Measurements from ENCODE around the gene SERPINB13. TPM values are rescaled to one million over a fixed set of nuclear protein-coding genes. Genes with fewer than 3 reads are reported as not detected.

The SERPINB13 gene
- polyA plus RNA-seq, 2 of the 4 experiments (the other 2 are of a cell fraction) = not detected

- H3K27ac ChIP-seq = no peak within 1 kb of the TSS
- ATAC-seq = no peak
- H3K9me3 ChIP-seq = no peaks in the 10 kb centered on the region
- no peaks in the 10 kb centered on the region for H3K4me1 ChIP-seq
- WGBS (ENCODE audit: missing lambda C conversion rate) = 40% methylated on average over 1 of the region's 1 CpG
- TF ChIP-seq MAFK (IDR thresholded peaks at IDR 0.05; ENCODE audit: partially characterized antibody) = no peak
- TF ChIP-seq CBX8 (IDR thresholded peaks at IDR 0.05) = no peak
- no peak for TF ChIP-seq ZC3H11A (IDR thresholded peaks at IDR 0.05)
- CTCF ChIA-PET = interaction anchor here (1.6 kb wide), 1 partner anchor 36 kb away, joined by 5 read pairs; no protein-coding TSS in a partner anchor
- POLR2A ChIA-PET = no interaction called here
- no peak within 1 kb of the TSS for H3K4me2 ChIP-seq
- no peak for FAIRE-seq
- DNase-seq (ENCODE audit: low read depth in 1 of 2, low spot score in 1 of 2) = no peak
- no peak within 1 kb of the TSS for H3K4me3 ChIP-seq
Observed at GRCh38 chr18:63542069-63542468, 45.1 kb upstream of the SERPINB13 start, which contains the start of gene SERPINB12. Gene SERPINB12 (plus strand): TSS chr18:63542369. CDS start chr18:63556160, 13,791 bp downstream.

- TF ChIP-seq BHLHE40 (IDR thresholded peaks at IDR 0.05; ENCODE audit: low read depth, low read length) (no peak), PBX3 (IDR thresholded peaks at IDR 0.05) (no peak), NFE2L2 (conservative IDR thresholded peaks at IDR 0.05; ENCODE audit: low read length) (no peak), USF2 (IDR thresholded peaks at IDR 0.05) (no peak), NPAS2 (CRISPR knock-in tag; IDR thresholded peaks at IDR 0.05; ENCODE audit: borderline replicate concordance) (no peak), EP300 (IDR thresholded peaks at IDR 0.05) (no peak), RAD21 (conservative IDR thresholded peaks at IDR 0.05 in 1 of 2, IDR thresholded peaks at IDR 0.05 in 1 of 2) (no peak), KDM5A (IDR thresholded peaks at IDR 0.05) (no peak), MAX (IDR thresholded peaks at IDR 0.05) (no peak), EHF (CRISPR knock-in tag; IDR thresholded peaks at IDR 0.05) (no peak), HDAC2 (IDR thresholded peaks at IDR 0.05) (no peak), MAFK (IDR thresholded peaks at IDR 0.05; ENCODE audit: partially characterized antibody) (no peak), POLR2AphosphoS2 (conservative IDR thresholded peaks at IDR 0.05; ENCODE audit: low read length) (no peak), RCOR1 (IDR thresholded peaks at IDR 0.05; ENCODE audit: low read depth, low read length) (no peak), CBX8 (IDR thresholded peaks at IDR 0.05) (no peak), GATA3 (IDR thresholded peaks at IDR 0.05; ENCODE audit: borderline replicate concordance) (no peak), FOXS1 (CRISPR knock-in tag; IDR thresholded peaks at IDR 0.05) (no peak), MAZ (IDR thresholded peaks at IDR 0.05; ENCODE audit: borderline replicate concordance, low read depth, low read length) (no peak), MYC (IDR thresholded peaks at IDR 0.05; ENCODE audit: borderline replicate concordance, low read length) (no peak), HEYL (CRISPR knock-in tag; IDR thresholded peaks at IDR 0.05) (no peak)
- DNase-seq (ENCODE audit: low read depth in 1 of 2, low spot score in 1 of 2) (no peak), ATAC-seq (no peak), FAIRE-seq (no peak)
- no peak overlapping the region for H3K4me2 ChIP-seq
- no peaks in the 10 kb centered on the region for H3K9me3 ChIP-seq
- H3K4me3 ChIP-seq = no peak overlapping the region
- no peaks in the 10 kb centered on the region for H3K4me1 ChIP-seq
- no peak overlapping the region for H3K27ac ChIP-seq
- ChIA-PET POLR2A (no interaction called here), CTCF (no interaction called here)
- 45% methylated on average over 2 of the region's 2 CpGs for WGBS (ENCODE audit: missing lambda C conversion rate)
Observed at GRCh38 chr18:63544017-63544416, 43.1 kb upstream of the SERPINB13 start.

- no peaks in the 10 kb centered on the region for H3K9me3 ChIP-seq
- ChIA-PET CTCF (no interaction called here), POLR2A (no interaction called here)
- no peak for ATAC-seq
- H3K27ac ChIP-seq = no peak overlapping the region
- TF ChIP-seq RAD21 (conservative IDR thresholded peaks at IDR 0.05 in 1 of 2, IDR thresholded peaks at IDR 0.05 in 1 of 2) (no peak), NFE2L2 (conservative IDR thresholded peaks at IDR 0.05; ENCODE audit: low read length) (no peak), BCL3 (IDR thresholded peaks at IDR 0.05) (no peak), ZC3H11A (IDR thresholded peaks at IDR 0.05) (no peak), JUN (IDR thresholded peaks at IDR 0.05) (no peak), CBX8 (IDR thresholded peaks at IDR 0.05) (no peak)
- H3K4me1 ChIP-seq = no peaks in the 10 kb centered on the region
- FAIRE-seq = no peak
- no peak for DNase-seq (ENCODE audit: low read depth in 1 of 2, low spot score in 1 of 2)
- WGBS (ENCODE audit: missing lambda C conversion rate) = 72% methylated on average over 3 of the region's 3 CpGs
- no peak overlapping the region for H3K4me3 ChIP-seq
- H3K4me2 ChIP-seq = no peak overlapping the region
Observed at GRCh38 chr18:63545000-63545399, 42.1 kb upstream of the SERPINB13 start.
